Tibial nerve (tissue), 4 donors: Measurements from ENCODE around the gene USP37. TPM values are rescaled to one million over a fixed set of nuclear protein-coding genes. Genes with fewer than 3 reads are reported as not detected.

Source experiments
- DNase-seq, 2 donors: peaks; one replicate each; pipeline ENCODE4 v3.0.0-alpha.2; 2019; ENCODE audit warnings: low spot score in 2 of 2
- H3K27ac ChIP-seq, 4 donors: fragments of 200-600 bp; sonication (generic) in 3 of 4; one replicate each; pipeline ENCODE4 v1.5.1; 2017 to 2019; ENCODE audit warnings: mild to moderate bottlenecking in 1 of 4
- H3K27me3 ChIP-seq, 2 donors: fragments of 200-600 bp; sonication (generic) in 1 of 2; one replicate each; pipeline versions ENCODE4 v1.5.1 to v1.6.0; 2017 to 2019
- H3K36me3 ChIP-seq, 3 donors: fragments of 200-600 bp; sonication (generic); one replicate each; pipeline ENCODE4 v1.5.1; 2018 to 2019
- H3K4me1 ChIP-seq, 4 donors: fragments of 200-600 bp; sonication (generic) in 3 of 4; one replicate each; pipeline ENCODE4 v1.5.1; 2017 to 2019
- H3K4me3 ChIP-seq, 4 donors: fragments of 200-600 bp; sonication (generic) in 3 of 4; one replicate each; pipeline ENCODE4 v1.5.1; 2017 to 2019; ENCODE audit warnings: mild to moderate bottlenecking in 1 of 4, moderate library complexity in 1 of 4
- H3K9me3 ChIP-seq, 4 donors: fragments of 200-600 bp; sonication (generic) in 3 of 4; one replicate each; pipeline ENCODE4 v1.5.1; 2017 to 2019
- CTCF ChIP-seq, 5 experiments: fragments of 200-600 bp in 3 of 5; fragments of 450-650 bp in 2 of 5; sonication (generic) in 3 of 5; IDR thresholded peaks; one replicate each; pipeline ENCODE4 v1.5.1; 2016 to 2019; ENCODE audit warnings: antibody characterized with exemption in 5 of 5, mild to moderate bottlenecking in 3 of 5, moderate library complexity in 2 of 5
- EP300 ChIP-seq, 2 donors: sonication (generic); formaldehyde crosslinking; IDR thresholded peaks; one replicate each; pipeline ENCODE4 v1.6.1; 2017; ENCODE audit warnings: antibody characterized with exemption in 2 of 2, mild to moderate bottlenecking in 1 of 2
- POLR2A ChIP-seq, 2 donors: fragments of 450-650 bp; IDR thresholded peaks; one replicate each; pipeline ENCODE4 v1.6.1; 2017; ENCODE audit warnings: antibody characterized with exemption in 2 of 2, mild to moderate bottlenecking in 2 of 2, moderate library complexity in 2 of 2
- WGBS, 2 donors: methylation state at CpG; one replicate each; pipeline ENCODE4 v1.1.5; 2018; 5-methylcytosine and 5-hydroxymethylcytosine counted together
- total RNA-seq, 4 donors: library from RNA; depleted of rRNA; stranded (reverse); fragments of >200 nt; gene quantifications; one replicate each; pipeline ENCODE4 v1.1.0, GENCODE V29; 2016

Gene USP37
- total RNA-seq, 4 donors from 2014 or later: 14.0 to 40.8 (median 19.9) TPM

- no peaks in the 10 kb centered on the region for H3K27me3 ChIP-seq
- peaks cover 0 to 84% (median 18%) of the 10 kb centered on the region in 3 donors for H3K36me3 ChIP-seq
- H3K4me1 ChIP-seq: no peaks in the 10 kb centered on the region
- no peaks in the 10 kb centered on the region for H3K9me3 ChIP-seq
- TF ChIP-seq EP300 (IDR thresholded peaks at IDR 0.05): no peak
- TF ChIP-seq CTCF (IDR thresholded peaks at IDR 0.05): no peak
- no peak overlapping the region for H3K27ac ChIP-seq
- no peak overlapping the region for H3K4me3 ChIP-seq
- no peak for DNase-seq
These were observed 20.2 kb downstream of the USP37 start for GRCh38 chr2:218547978-218548377.

- Histone ChIP-seq H3K4me3 (no peak overlapping the region), H3K9me3 (no peaks in the 10 kb centered on the region), H3K4me1 (no peaks in the 10 kb centered on the region), H3K27me3 (no peaks in the 10 kb centered on the region), H3K36me3 (peaks cover 0 to 84% (median 18%) of the 10 kb centered on the region in 3 donors), H3K27ac (no peak overlapping the region)
- no peak for DNase-seq
- no peak for TF ChIP-seq POLR2A (IDR thresholded peaks at IDR 0.05)
- no peak for TF ChIP-seq EP300 (IDR thresholded peaks at IDR 0.05)
- no peak for TF ChIP-seq CTCF (IDR thresholded peaks at IDR 0.05)
These were observed 20.6 kb downstream of the USP37 start for GRCh38 chr2:218547511-218547910.

GRCh38 chr2:218546012-218546411, 22.1 kb downstream of the USP37 start:
- Histone ChIP-seq H3K36me3 (peaks cover 0 to 84% (median 18%) of the 10 kb centered on the region in 3 donors), H3K27me3 (no peaks in the 10 kb centered on the region), H3K27ac (no peak overlapping the region), H3K9me3 (no peaks in the 10 kb centered on the region), H3K4me3 (no peak overlapping the region), H3K4me1 (no peaks in the 10 kb centered on the region)
- DNase-seq: no peak
- no peak for TF ChIP-seq POLR2A (IDR thresholded peaks at IDR 0.05)
- WGBS, 2 donors: 98% methylated on average over 1 of the region's 1 CpG

GRCh38 chr2:218540015-218540414, 28.1 kb downstream of the USP37 start:
- no peaks in the 10 kb centered on the region for H3K27me3 ChIP-seq
- no peak for DNase-seq
- H3K36me3 ChIP-seq: peaks cover 0 to 90% (median 12%) of the 10 kb centered on the region in 3 donors
- no peaks in the 10 kb centered on the region for H3K9me3 ChIP-seq
- TF ChIP-seq CTCF (IDR thresholded peaks at IDR 0.05): no peak
- no peak for TF ChIP-seq EP300 (IDR thresholded peaks at IDR 0.05)
- no peak for TF ChIP-seq POLR2A (IDR thresholded peaks at IDR 0.05)
- H3K4me1 ChIP-seq: no peaks in the 10 kb centered on the region
- 92 to 94% methylated on average over 3 of the region's 3 CpGs for WGBS, 2 donors
- H3K4me3 ChIP-seq: no peak overlapping the region
- no peak overlapping the region for H3K27ac ChIP-seq

GRCh38 chr2:218536804-218537494, 31.2 kb downstream of the USP37 start:
- Histone ChIP-seq H3K27ac (no peak overlapping the region), H3K27me3 (no peaks in the 10 kb centered on the region), H3K36me3 (peaks cover 0 to 87% (median 4%) of the 10 kb centered on the region in 3 donors), H3K9me3 (no peaks in the 10 kb centered on the region), H3K4me1 (no peaks in the 10 kb centered on the region), H3K4me3 (no peak overlapping the region)
- WGBS, 2 donors: 76 to 87% methylated on average over 6 of the region's 6 CpGs
- TF ChIP-seq CTCF (IDR thresholded peaks at IDR 0.05) (no peak), POLR2A (IDR thresholded peaks at IDR 0.05) (no peak), EP300 (IDR thresholded peaks at IDR 0.05) (no peak)
- no peak for DNase-seq
